Caco-2 (cell line): ENCODE data around the gene MED9. TPM values are rescaled to one million over a fixed set of nuclear protein-coding genes. Genes with fewer than 3 reads are reported as not detected.

Source experiments
- BruUV-seq: library from RNA; stranded (reverse); fragments of 400-500 nt; replicated peaks from 2 replicates; lab custom pipeline; 2021; lab: Mats Ljungman, UMichigan
- CTCF ChIA-PET: fragments of 300-600 bp; sonication (Branson Sonifier 250); formaldehyde crosslinking; loops from one replicate; lab custom pipeline; 2022; ENCODE audit warnings: antibody characterized with exemption; lab: Charles Lee
- POLR2A ChIA-PET: fragments of 300-600 bp; sonication (Branson Sonifier 250); formaldehyde crosslinking; loops from one replicate; lab custom pipeline; 2022; ENCODE audit warnings: antibody characterized with exemption; lab: Charles Lee
- DNase-seq, 2 experiments: peaks; one replicate each; pipeline versions ENCODE4 v3.0.0 to v3.0.0-alpha.2; 2020 to 2022
- H3K27me3 ChIP-seq: replicated peaks from 2 replicates; pipeline ENCODE4 v1.6.0; 2011; ENCODE audit warnings: low read length; ENCODE audit not compliant: control insufficient read depth, insufficient read depth
- H3K36me3 ChIP-seq: 2 replicates; pipeline ENCODE4 v1.5.1; 2011; ENCODE audit warnings: low read length; ENCODE audit not compliant: control insufficient read depth, insufficient read depth
- H3K4me1 ChIP-seq: fragments of 250-450 bp; sonication (Bioruptor Pico); 2 replicates; pipeline ENCODE4 v1.5.1; 2020; ENCODE audit warnings: mild to moderate bottlenecking
- H3K4me3 ChIP-seq: 2 replicates; pipeline ENCODE4 v1.5.1; 2011; ENCODE audit warnings: low read depth, mild to moderate bottlenecking, control low read depth, low read length
- H3K9me3 ChIP-seq: fragments of 250-450 bp; sonication (Bioruptor Pico); 2 replicates; pipeline ENCODE4 v1.5.1; 2020; ENCODE audit warnings: mild to moderate bottlenecking, moderate library complexity
- H3K27ac Mint-ChIP-seq: one replicate; pipeline ENCODE4 v1.8.0; 2022; ENCODE audit warnings: mixed read lengths; ENCODE audit not compliant: unreplicated experiment
- H3K27me3 Mint-ChIP-seq: one replicate; pipeline ENCODE4 v1.8.0; 2022; ENCODE audit warnings: mixed read lengths; ENCODE audit not compliant: insufficient read depth, unreplicated experiment
- H3K36me3 Mint-ChIP-seq: one replicate; pipeline ENCODE4 v1.8.0; 2022; ENCODE audit warnings: mild to moderate bottlenecking, mixed read lengths; ENCODE audit not compliant: insufficient read depth, unreplicated experiment
- H3K4me1 Mint-ChIP-seq: one replicate; pipeline ENCODE4 v1.8.0; 2022; ENCODE audit warnings: low read depth, mixed read lengths; ENCODE audit not compliant: unreplicated experiment
- H3K4me3 Mint-ChIP-seq: one replicate; pipeline ENCODE4 v1.8.0; 2022; ENCODE audit warnings: mild to moderate bottlenecking, moderate library complexity, mixed read lengths; ENCODE audit not compliant: unreplicated experiment
- H3K9me3 Mint-ChIP-seq: one replicate; pipeline ENCODE4 v1.8.0; 2022; ENCODE audit warnings: mixed read lengths; ENCODE audit not compliant: unreplicated experiment
- CTCF ChIP-seq, 2 experiments: fragments of 200-600 bp in 1 of 2; IDR thresholded peaks; 1 replicate in 1 of 2; 2 replicates in 1 of 2; pipeline versions ENCODE4 v1.5.1 to v1.8.0; 2011 to 2022; ENCODE audit warnings: antibody characterized with exemption in 1 of 2, control low read depth in 1 of 2, inconsistent platforms in 1 of 2, low read depth in 1 of 2, low read length in 1 of 2, mild to moderate bottlenecking in 1 of 2, moderate library complexity in 1 of 2; ENCODE audit not compliant: insufficient read depth in 1 of 2, severe bottlenecking in 1 of 2, unreplicated experiment in 1 of 2
- intact Hi-C: fragments of 100-400 bp; cut with micrococcal nuclease; formaldehyde crosslinking; loops from one replicate; pipeline ENCODE4 v1.10.0; 2022; ENCODE audit not compliant: unreplicated experiment
- total RNA-seq: library from RNA; stranded (reverse); gene quantifications from 2 replicates; pipeline ENCODE4 v1.2.3, GENCODE V29; 2022

MED9 gene
- total RNA-seq, 1 experiment from 2014 or later: 24.9 TPM

- intact Hi-C loops: no loop called here
Observed at GRCh38 chr17:17514361-17514992, 37.7 kb downstream of the MED9 start.

GRCh38 chr17:17514993-17515933, 38.5 kb downstream of the MED9 start:
- Mint-ChIP-seq H3K36me3 (no peaks in the 10 kb centered on the region), H3K4me3 (no peak overlapping the region), H3K27ac (no peak overlapping the region), H3K9me3 (no peaks in the 10 kb centered on the region), H3K4me1 (no peaks in the 10 kb centered on the region), H3K27me3 (no peaks in the 10 kb centered on the region)
- H3K9me3 ChIP-seq: no peaks in the 10 kb centered on the region
- no peak overlapping the region for H3K4me3 ChIP-seq
- TF ChIP-seq CTCF (IDR thresholded peaks at IDR 0.05; ENCODE audit: insufficient read depth in 1 of 2, low read depth in 1 of 2, low read length in 1 of 2, severe bottlenecking in 1 of 2, unreplicated experiment in 1 of 2): no peak
- H3K36me3 ChIP-seq: no peaks in the 10 kb centered on the region
- BruUV-seq: no TSS peak
- no peak for DNase-seq
- no peaks in the 10 kb centered on the region for H3K4me1 ChIP-seq
- no peaks in the 10 kb centered on the region for H3K27me3 ChIP-seq
- CTCF ChIA-PET: interaction anchor here (1.2 kb wide), 1 partner anchor 57 kb away, joined by 3 read pairs; no protein-coding TSS in a partner anchor
- POLR2A ChIA-PET: interaction anchor here (0.6 kb wide), 1 partner anchor 24 kb away, joined by 3 read pairs; no protein-coding TSS in a partner anchor
- intact Hi-C loops: no loop called here

More at GRCh38 chr17:17514361-17514992, 37.7 kb downstream of the MED9 start:
- Histone ChIP-seq H3K36me3 (no peaks in the 10 kb centered on the region), H3K4me3 (no peak overlapping the region), H3K4me1 (no peaks in the 10 kb centered on the region), H3K27me3 (no peaks in the 10 kb centered on the region), H3K9me3 (no peaks in the 10 kb centered on the region)
- no peak overlapping the region for H3K4me3 Mint-ChIP-seq
- POLR2A ChIA-PET: no interaction called here
- no peaks in the 10 kb centered on the region for H3K4me1 Mint-ChIP-seq
- no peak overlapping the region for H3K27ac Mint-ChIP-seq
- H3K36me3 Mint-ChIP-seq: no peaks in the 10 kb centered on the region
- DNase-seq: no peak
- no peaks in the 10 kb centered on the region for H3K27me3 Mint-ChIP-seq
- no peaks in the 10 kb centered on the region for H3K9me3 Mint-ChIP-seq
- no TSS peak for BruUV-seq
- TF ChIP-seq CTCF (IDR thresholded peaks at IDR 0.05; ENCODE audit: insufficient read depth in 1 of 2, low read depth in 1 of 2, low read length in 1 of 2, severe bottlenecking in 1 of 2, unreplicated experiment in 1 of 2): no peak
- CTCF ChIA-PET: interaction anchor here (0.6 kb wide), 1 partner anchor 24 kb away, joined by 3 read pairs; no protein-coding TSS in a partner anchor
